KMS-11 (cell line): Measurements from ENCODE around the gene ADIPOR2.
"Not testable (repeated sequence)": the region's sequence is repeated elsewhere in the genome, so short reads cannot be mapped to it uniquely, and the experiment has no call there.

Experiments
- H2AFZ ChIP-seq: fragments of 200-600 bp; sonication (generic); 2 replicates; pipeline ENCODE4 v1.6.1; 2016; ENCODE audit warnings: antibody characterized with exemption, mixed run types, low read depth
- H3K27ac ChIP-seq: fragments of 200-600 bp; sonication (generic); 2 replicates; pipeline ENCODE4 v1.6.1; 2016; ENCODE audit warnings: mild to moderate bottlenecking, mixed run types
- H3K27me3 ChIP-seq: fragments of 200-600 bp; sonication (generic); 2 replicates; pipeline ENCODE4 v1.6.1; 2017; ENCODE audit warnings: mild to moderate bottlenecking, low read depth, mixed run types, moderate library complexity; ENCODE audit not compliant: insufficient read depth
- H3K36me3 ChIP-seq: fragments of 200-600 bp; sonication (generic); 2 replicates; pipeline ENCODE4 v1.6.1; 2017; ENCODE audit warnings: mild to moderate bottlenecking, mixed run types; ENCODE audit not compliant: insufficient read depth
- H3K4me1 ChIP-seq: fragments of 200-600 bp; sonication (generic); 2 replicates; pipeline ENCODE4 v1.6.1; 2016; ENCODE audit warnings: mild to moderate bottlenecking, low read depth, mixed run types; ENCODE audit not compliant: poor library complexity, severe bottlenecking
- H3K4me2 ChIP-seq: fragments of 200-600 bp; sonication (generic); 2 replicates; pipeline ENCODE4 v1.7.0; 2016; ENCODE audit warnings: mild to moderate bottlenecking, mixed run types
- H3K4me3 ChIP-seq: fragments of 200-600 bp; sonication (generic); IDR thresholded peaks from 2 replicates; pipeline ENCODE4 v1.6.1; 2017; ENCODE audit warnings: low read depth, low read length, mixed read lengths; ENCODE audit not compliant: insufficient read depth
- H3K79me2 ChIP-seq: fragments of 200-600 bp; sonication (generic); 2 replicates; pipeline ENCODE4 v1.6.1; 2016; ENCODE audit warnings: low read depth, mixed run types; ENCODE audit not compliant: insufficient read depth
- H3K9ac ChIP-seq: fragments of 200-600 bp; sonication (generic); 2 replicates; pipeline ENCODE4 v1.6.1; 2016; ENCODE audit warnings: mild to moderate bottlenecking, mixed run types
- H4K20me1 ChIP-seq: fragments of 200-600 bp; sonication (generic); 2 replicates; pipeline ENCODE4 v1.6.1; 2016; ENCODE audit warnings: mild to moderate bottlenecking, mixed run types; ENCODE audit not compliant: insufficient read depth
- TF ChIP-seq, protein P1 (sequence below): fragments of 200-600 bp; sonication (generic); conservative IDR thresholded peaks from 2 replicates; pipeline ENCODE4 v1.6.1; 2017; ENCODE audit warnings: low read depth, mild to moderate bottlenecking, antibody characterized with exemption, low read length, moderate library complexity, mixed read lengths

The ADIPOR2 gene

DNA sequence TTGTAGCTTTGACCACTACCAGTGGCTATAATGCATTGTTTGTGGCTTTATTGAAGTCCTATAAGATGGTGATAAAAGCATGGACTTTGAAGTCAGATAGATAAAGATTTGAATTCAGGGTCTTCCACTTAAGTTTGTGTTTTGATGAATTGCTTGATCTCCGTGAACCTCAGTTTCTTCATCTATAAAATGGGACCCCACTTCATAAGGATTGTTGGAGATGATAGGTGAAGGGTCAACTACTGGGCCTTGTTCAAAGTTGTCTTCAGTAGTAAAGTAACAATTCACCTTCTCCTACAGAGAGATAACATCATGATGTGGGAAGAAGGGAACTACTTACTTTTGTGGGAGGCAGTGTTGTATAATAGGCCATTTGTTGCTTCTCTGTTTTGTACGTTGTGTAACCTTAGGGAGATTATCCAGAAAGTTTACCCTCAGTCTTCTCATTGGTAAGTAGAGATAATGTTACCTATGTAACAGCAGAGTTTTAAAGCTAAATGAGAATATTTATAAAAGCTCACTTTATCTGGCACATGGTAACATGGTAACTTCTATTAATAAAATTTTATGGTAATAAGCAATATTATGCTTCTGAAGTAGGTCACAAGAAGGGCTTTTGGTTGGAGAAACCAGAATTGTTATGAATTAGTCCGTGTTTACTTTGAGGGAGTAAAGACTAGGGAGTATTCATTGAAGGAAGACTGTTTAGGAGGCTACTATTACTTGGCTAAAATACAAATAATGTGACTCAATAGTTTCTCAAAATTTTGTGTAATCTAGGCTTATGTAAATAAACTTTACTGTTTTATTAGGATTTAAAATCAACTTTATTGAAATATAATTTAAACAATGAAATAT is 15.1 kb downstream of the ADIPOR2 start:
- Histone ChIP-seq H3K79me2 (peaks cover 60% of the 10 kb centered on the region; the same call in 1 of the 2 replicates), H4K20me1 (peaks cover 3% of the 10 kb centered on the region; the same call in 1 of the 2 replicates), H3K4me3 (no peak overlapping the region), H3K9ac (no peak overlapping the region), H3K36me3 (no peaks in the 10 kb centered on the region), H3K4me2 (no peak overlapping the region), H3K27ac (no peak overlapping the region), H3K4me1 (peaks cover 39% of the 10 kb centered on the region), H3K27me3 (no peaks in the 10 kb centered on the region), H2AFZ (no peak overlapping the region)
- TF ChIP-seq, protein P1, sequence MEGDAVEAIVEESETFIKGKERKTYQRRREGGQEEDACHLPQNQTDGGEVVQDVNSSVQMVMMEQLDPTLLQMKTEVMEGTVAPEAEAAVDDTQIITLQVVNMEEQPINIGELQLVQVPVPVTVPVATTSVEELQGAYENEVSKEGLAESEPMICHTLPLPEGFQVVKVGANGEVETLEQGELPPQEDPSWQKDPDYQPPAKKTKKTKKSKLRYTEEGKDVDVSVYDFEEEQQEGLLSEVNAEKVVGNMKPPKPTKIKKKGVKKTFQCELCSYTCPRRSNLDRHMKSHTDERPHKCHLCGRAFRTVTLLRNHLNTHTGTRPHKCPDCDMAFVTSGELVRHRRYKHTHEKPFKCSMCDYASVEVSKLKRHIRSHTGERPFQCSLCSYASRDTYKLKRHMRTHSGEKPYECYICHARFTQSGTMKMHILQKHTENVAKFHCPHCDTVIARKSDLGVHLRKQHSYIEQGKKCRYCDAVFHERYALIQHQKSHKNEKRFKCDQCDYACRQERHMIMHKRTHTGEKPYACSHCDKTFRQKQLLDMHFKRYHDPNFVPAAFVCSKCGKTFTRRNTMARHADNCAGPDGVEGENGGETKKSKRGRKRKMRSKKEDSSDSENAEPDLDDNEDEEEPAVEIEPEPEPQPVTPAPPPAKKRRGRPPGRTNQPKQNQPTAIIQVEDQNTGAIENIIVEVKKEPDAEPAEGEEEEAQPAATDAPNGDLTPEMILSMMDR, result no peak

DNA sequence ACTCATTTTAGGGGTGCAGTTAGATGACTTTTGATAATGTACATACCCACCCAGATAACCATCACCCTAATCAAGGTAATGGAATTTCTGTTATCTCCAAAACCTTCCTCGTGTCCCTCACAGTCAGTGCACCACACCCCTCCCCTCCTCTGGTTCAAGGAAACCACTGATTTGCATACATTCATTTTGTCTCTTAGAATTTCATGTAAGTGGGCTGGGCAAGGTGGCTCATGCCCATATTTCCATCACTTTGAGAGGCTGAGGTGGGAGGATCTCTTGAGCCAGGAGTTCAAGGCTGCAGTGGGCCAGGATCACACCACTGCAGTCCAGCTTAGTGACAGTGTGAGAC is 15.7 kb downstream of the ADIPOR2 start:
- H4K20me1 ChIP-seq, result peaks cover 3% of the 10 kb centered on the region; the same call in 1 of the 2 replicates
- no peak overlapping the region for H2AFZ ChIP-seq
- no peak overlapping the region for H3K4me2 ChIP-seq
- TF ChIP-seq, protein P1, result no peak
- H3K27me3 ChIP-seq, result no peaks in the 10 kb centered on the region
- no peak overlapping the region for H3K9ac ChIP-seq
- peaks cover 54% of the 10 kb centered on the region; the same call in 1 of the 2 replicates for H3K79me2 ChIP-seq
- H3K36me3 ChIP-seq, result no peaks in the 10 kb centered on the region
- peaks cover 34% of the 10 kb centered on the region for H3K4me1 ChIP-seq
- H3K4me3 ChIP-seq, result no peak overlapping the region
- H3K27ac ChIP-seq, result no peak overlapping the region

GRCh38 chr12:1707051-1707450 is 16.2 kb downstream of the ADIPOR2 start:
- Histone ChIP-seq H2AFZ (no peak overlapping the region), H3K36me3 (no peaks in the 10 kb centered on the region), H3K9ac (no peak overlapping the region), H3K79me2 (peaks cover 50% of the 10 kb centered on the region; the same call in 1 of the 2 replicates), H4K20me1 (peaks cover 3% of the 10 kb centered on the region; the same call in 1 of the 2 replicates), H3K4me1 (peaks cover 33% of the 10 kb centered on the region), H3K27me3 (no peaks in the 10 kb centered on the region), H3K4me3 (no peak overlapping the region), H3K4me2 (no peak overlapping the region), H3K27ac (no peak overlapping the region)
- TF ChIP-seq, protein P1, result no peak

- Histone ChIP-seq H3K4me1 (peaks cover 27% of the 10 kb centered on the region), H3K79me2 (peaks cover 37% of the 10 kb centered on the region; the same call in 1 of the 2 replicates)
- H3K4me2 ChIP-seq, H3K4me3 ChIP-seq, H3K36me3 ChIP-seq, H4K20me1 ChIP-seq, H3K9ac ChIP-seq, H2AFZ ChIP-seq, H3K27ac ChIP-seq, H3K27me3 ChIP-seq: not testable (repeated sequence)
Observed at GRCh38 chr12:1709968-1710367, 19.1 kb downstream of the ADIPOR2 start.

- not testable (repeated sequence) for H2AFZ ChIP-seq, H4K20me1 ChIP-seq, H3K4me2 ChIP-seq, H3K27ac ChIP-seq, H3K36me3 ChIP-seq, H3K4me3 ChIP-seq, H3K9ac ChIP-seq, H3K27me3 ChIP-seq
- H3K4me1 ChIP-seq, result peaks cover 32% of the 10 kb centered on the region
- H3K79me2 ChIP-seq, result peaks cover 37% of the 10 kb centered on the region; the same call in 1 of the 2 replicates
Observed at GRCh38 chr12:1710870-1711269, 20.0 kb downstream of the ADIPOR2 start.

DNA sequence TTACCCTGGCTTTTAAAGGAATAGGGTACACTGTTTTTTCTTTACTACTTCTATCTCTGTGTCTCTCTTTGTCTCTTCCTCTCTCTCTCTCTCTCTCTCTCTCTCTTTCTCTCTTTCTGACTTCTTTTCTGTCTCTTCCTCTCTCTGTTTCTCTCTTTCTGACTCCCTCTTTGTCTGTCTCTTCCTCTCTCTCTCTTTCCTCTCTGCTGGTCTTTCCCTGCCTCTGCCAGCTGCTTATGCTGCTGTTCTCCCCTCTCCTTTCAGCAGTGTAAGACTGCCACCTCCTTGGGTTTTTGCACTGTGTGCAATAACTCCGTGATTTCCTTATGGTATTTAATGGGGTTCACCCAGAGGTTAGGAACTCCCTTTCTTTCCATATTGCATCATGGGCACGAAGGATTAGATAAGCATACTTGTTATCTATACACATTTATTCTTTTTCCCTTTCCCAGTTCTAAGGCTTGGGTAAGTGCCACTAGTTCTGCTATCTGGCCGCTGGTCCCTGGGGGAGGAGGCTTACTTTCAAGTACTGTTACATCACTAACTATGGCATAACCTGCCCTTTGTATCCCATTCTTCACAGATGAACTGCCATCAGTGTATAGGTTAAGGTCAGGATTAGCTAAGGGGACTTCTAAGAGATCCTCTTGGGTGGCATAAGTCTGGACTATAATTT is 20.8 kb downstream of the ADIPOR2 start:
- not testable (repeated sequence) for H3K4me3 ChIP-seq, H3K4me2 ChIP-seq, H3K27ac ChIP-seq, H4K20me1 ChIP-seq, H3K36me3 ChIP-seq, H2AFZ ChIP-seq, H3K27me3 ChIP-seq, H3K9ac ChIP-seq
- peaks cover 32% of the 10 kb centered on the region for H3K4me1 ChIP-seq
- H3K79me2 ChIP-seq, result peaks cover 36% of the 10 kb centered on the region; the same call in 1 of the 2 replicates

GRCh38 chr12:1712305-1712704 is 21.4 kb downstream of the ADIPOR2 start:
- not testable (repeated sequence) for H4K20me1 ChIP-seq, H3K4me3 ChIP-seq, H3K4me2 ChIP-seq, H3K9ac ChIP-seq, H2AFZ ChIP-seq, H3K36me3 ChIP-seq, H3K27me3 ChIP-seq, H3K27ac ChIP-seq
- Histone ChIP-seq H3K4me1 (peaks cover 26% of the 10 kb centered on the region), H3K79me2 (peaks cover 36% of the 10 kb centered on the region; the same call in 1 of the 2 replicates)
